ENCODE measurements around the gene CLDN14.

Gene CLDN14

GRCh38 chr21:36433059-36433709, 46.7 kb downstream of the CLDN14 start:
- no peak for DNase-seq (ENCODE audit: low spot score)

DNA sequence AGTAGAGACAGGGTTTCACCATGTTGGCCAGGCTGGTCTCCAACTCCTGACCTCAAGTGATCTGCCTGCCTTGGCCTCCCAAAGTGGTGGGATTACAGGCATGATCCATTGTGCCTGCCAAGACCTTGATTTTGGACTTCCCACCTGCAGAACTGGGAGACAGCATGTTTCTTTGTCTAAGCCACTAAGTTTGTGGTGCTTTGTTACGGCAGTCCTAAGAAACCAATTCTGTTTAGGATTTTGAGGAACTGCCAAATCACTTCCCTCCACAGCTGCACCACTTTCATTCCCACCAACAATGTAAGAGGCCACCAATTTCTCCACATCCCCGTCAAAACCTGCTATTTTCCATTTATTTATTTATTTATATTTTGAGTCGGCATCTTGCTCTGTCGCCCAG, 48.7 kb downstream of the CLDN14 start:
- DNase-seq (ENCODE audit: low spot score) = no peak

DNA sequence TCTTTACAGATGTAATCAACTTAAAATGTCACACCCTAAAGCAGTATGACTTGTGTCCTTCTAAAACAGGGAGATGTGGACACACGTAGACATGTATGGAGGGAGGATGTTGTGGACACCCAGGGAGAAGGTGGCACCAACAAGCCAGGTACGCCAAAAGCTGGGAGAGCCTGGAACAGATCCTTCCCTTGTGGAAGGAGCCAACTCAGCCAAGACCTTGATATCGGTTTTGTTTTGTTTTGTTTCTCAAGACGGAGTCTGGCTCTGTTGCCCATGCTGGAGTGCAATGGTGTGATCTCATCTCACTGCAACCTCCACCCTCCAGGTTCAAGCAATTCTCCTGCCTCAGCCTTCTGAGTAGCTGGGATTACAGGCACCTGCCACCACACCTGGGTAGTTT, 49.1 kb downstream of the CLDN14 start:
- no peak for DNase-seq (ENCODE audit: low spot score)

- no peak for DNase-seq (ENCODE audit: low spot score)
Observed at GRCh38 chr21:36429947-36430546, 49.9 kb downstream of the CLDN14 start.

- no peak for DNase-seq (ENCODE audit: low spot score)
Observed at GRCh38 chr21:36428761-36429432, 51.0 kb downstream of the CLDN14 start.

- DNase-seq (ENCODE audit: low spot score) = no peak
Observed at GRCh38 chr21:36427502-36427901, 52.4 kb downstream of the CLDN14 start.

DNA sequence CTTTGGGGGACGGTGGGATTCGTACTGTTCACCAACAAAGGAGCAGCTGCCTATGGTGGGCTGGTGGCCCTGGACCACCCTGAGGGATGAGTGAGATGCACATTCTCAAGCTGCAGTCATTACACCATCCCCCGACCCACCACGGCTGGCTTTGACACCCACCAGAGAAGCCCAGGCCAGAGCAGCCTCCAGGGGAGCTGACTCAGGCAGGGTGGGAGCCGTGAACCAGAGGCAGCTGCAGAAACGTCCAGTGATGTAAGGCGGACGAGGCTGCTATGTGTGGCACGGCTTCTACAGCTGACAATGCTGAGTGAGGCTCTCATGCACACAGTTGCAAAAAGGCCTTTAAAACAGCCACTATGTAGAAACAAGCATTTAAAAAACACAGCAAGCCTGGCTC, 54.6 kb downstream of the CLDN14 start:
- DNase-seq (ENCODE audit: low spot score) = no peak

GRCh38 chr21:36424592-36424991, 55.3 kb downstream of the CLDN14 start:
- DNase-seq (ENCODE audit: low spot score) = no peak

DNA sequence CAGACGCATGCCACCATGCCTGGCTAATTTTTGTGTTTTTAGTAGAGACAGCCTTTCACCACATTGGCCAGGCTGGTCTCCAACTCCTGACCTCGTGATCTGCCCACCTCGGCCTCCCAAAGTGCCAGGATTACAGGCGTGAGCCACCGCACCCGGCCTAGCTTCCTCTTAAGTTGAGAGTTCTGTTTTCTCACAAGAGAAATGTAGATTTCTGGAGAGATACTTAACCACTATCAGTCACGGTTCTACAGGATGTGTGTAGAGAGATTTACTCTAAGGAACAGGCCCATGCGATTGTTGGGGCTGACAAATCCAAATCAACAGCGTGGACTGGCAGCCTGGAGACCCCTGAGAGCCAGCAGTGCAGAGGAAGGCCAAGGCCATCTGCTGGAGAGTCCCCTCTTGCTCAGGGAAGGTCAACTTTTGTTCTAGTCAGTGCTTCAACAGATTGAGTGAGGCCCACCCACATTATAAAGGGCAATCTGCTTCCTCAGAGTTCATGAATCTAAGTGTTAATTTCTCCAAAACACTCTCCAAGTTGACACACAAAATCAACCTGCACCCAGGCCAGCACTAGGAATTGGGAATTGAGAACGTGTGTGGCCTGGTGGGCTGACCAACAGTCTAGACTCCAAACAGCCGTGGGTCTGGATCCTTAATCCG, 56.0 kb downstream of the CLDN14 start:
- DNase-seq (ENCODE audit: low spot score) = no peak

- DNase-seq (ENCODE audit: low spot score) = peak; percentile 55
Observed at GRCh38 chr21:36422279-36423098, 57.4 kb downstream of the CLDN14 start.

- DNase-seq (ENCODE audit: low spot score) = no peak
Observed at GRCh38 chr21:36420571-36421339, 59.2 kb downstream of the CLDN14 start.

GRCh38 chr21:36419996-36420395, 59.9 kb downstream of the CLDN14 start:
- peak; percentile 86 for DNase-seq (ENCODE audit: low spot score)

GRCh38 chr21:36419241-36419640, 60.7 kb downstream of the CLDN14 start:
- no peak for DNase-seq (ENCODE audit: low spot score)

- no peak for DNase-seq (ENCODE audit: low spot score)
Observed at GRCh38 chr21:36415375-36415774, 64.5 kb downstream of the CLDN14 start.

GRCh38 chr21:36412916-36413315, 67.0 kb downstream of the CLDN14 start:
- no peak for DNase-seq (ENCODE audit: low spot score)

- no peak for DNase-seq (ENCODE audit: low spot score)
Observed at GRCh38 chr21:36411301-36411700, 68.6 kb downstream of the CLDN14 start.

All from cerebellar cortex (tissue), 1 donor.